GM21576 (cell line): Measurements from ENCODE around the gene CPEB3.
A peak's percentile ranks its signal among the peaks of the same experiment; 100 is the strongest.
"Not testable (repeated sequence)": the region's sequence is repeated elsewhere in the genome, so short reads cannot be mapped to it uniquely, and the experiment has no call there.

Experiments used
- ATAC-seq: cut with Tn5 transposase; IDR thresholded peaks from one replicate; pipeline ENCODE4 v1.9.1; 2021; ENCODE audit warnings: mild to moderate bottlenecking, moderate library complexity; ENCODE audit not compliant: unreplicated experiment

The CPEB3 gene

DNA sequence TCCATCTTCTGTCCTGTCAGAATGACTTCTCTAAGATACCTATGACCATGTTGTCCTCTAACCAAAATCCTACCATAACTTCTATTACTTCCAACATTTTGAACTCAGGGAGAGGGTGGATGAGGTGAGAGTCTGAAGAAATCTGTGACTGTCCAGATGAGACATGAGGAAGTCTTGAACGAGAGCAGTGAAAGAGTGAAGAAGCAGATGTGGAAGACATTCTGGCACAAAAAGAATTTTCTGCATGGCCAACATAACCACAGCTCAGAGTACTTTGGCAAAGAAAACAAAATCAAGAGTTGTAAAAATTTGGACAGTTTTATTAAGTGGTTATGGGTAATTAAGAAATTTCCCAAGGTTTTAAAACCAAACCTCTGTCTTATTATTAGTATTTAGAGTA lies 141.6 kb downstream of the CPEB3 start:
- no peak for ATAC-seq

DNA sequence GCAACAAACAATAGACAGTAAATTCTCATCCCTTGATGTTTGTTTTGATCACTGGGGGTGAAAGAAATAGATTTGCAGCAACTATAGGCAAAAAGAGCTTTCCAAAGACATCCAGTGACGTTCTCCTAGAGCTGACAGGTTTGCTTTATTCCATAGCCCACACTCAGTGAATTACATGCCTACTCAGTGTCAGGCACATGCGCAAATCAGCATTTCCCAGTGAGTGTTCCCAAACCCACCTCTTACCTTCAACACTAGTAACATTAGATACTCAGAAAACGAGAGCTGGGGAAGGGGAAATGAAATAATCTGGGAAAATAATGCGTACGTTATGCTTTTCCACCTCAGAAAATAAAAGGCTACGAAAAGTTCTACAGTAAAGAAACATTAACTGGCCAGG lies 144.1 kb downstream of the CPEB3 start:
- no peak for ATAC-seq

DNA sequence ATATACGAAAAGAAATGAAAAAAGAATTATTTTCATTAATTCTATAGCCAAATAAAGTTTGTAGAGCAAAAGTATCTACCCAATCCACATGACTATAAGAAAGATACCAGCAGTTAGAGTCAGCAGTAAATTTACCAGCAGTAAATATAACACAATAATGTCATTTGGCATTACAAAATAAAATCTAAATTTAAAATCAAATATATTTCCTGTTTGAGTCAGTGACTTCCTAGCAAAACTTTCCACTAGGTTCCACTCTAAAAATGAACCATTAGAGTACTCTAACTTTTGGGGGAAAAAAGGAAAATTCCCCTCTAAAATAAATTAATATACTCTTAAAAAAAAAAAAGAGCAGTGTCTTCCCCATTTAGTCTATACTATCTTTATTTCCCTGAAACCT lies 144.8 kb downstream of the CPEB3 start:
- ATAC-seq: no peak

DNA sequence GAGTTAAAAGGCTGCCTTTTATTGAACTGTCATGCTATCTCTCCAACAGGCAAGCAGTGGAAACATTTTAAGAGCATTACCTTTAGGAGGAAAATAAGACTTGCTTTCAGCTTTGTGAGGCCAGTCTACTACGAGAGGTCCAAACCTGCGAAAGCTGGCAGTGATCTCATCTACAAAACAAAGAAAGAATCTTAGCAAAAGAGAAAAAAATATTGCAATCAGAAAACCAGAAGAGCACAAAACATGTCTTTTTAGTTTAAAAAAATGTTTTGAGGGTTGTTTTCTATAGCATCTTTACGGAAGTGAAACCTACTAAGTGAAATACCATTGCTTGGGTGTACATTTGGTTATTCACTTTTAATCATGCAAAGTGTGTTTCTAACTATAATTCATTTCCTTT lies 147.9 kb downstream of the CPEB3 start:
- ATAC-seq: peak; percentile 73

GRCh38 chr10:92142512-92142911 lies 148.4 kb downstream of the CPEB3 start:
- no peak for ATAC-seq

GRCh38 chr10:92141147-92141546 lies 149.7 kb downstream of the CPEB3 start:
- ATAC-seq: not testable (repeated sequence)

- not testable (repeated sequence) for ATAC-seq
These were observed 156.8 kb downstream of the CPEB3 start for GRCh38 chr10:92134049-92134448.

GRCh38 chr10:92131275-92131820 lies 159.5 kb downstream of the CPEB3 start:
- no peak for ATAC-seq

- ATAC-seq: no peak
These were observed 160.1 kb downstream of the CPEB3 start for GRCh38 chr10:92130622-92131274.

GRCh38 chr10:92126100-92126650 lies 164.7 kb downstream of the CPEB3 start:
- ATAC-seq: no peak

GRCh38 chr10:92125144-92125543 lies 165.7 kb downstream of the CPEB3 start:
- ATAC-seq: no peak

DNA sequence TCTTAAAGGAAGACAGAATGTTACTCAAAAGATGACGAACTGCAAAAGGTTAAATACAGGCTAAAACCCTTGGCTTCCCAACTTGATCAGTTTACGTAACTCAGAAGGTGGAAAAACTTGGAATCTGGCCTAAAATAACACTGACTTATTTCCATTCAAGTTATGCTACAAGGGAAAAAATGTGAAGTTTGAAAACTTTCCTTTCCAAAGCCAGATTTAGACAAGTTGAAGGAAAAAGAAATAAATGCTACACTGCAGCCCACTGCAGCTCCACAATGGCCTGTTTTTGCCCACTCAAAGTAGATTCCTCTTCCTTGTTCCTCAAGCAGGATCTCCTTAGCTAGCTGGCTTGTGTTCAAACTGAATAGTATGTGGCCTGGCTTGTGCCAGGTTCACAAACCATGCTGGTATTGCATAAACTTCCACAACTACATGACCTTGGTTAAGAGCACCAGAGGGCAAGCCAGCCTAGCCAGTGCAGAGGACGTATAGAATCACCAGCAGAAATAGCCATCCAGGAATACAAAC lies 166.2 kb downstream of the CPEB3 start:
- no peak for ATAC-seq

- ATAC-seq: no peak
These were observed 166.9 kb downstream of the CPEB3 start for GRCh38 chr10:92124020-92124419.

GRCh38 chr10:92122941-92123450 lies 167.9 kb downstream of the CPEB3 start:
- no peak for ATAC-seq

- ATAC-seq: no peak
These were observed 169.0 kb downstream of the CPEB3 start for GRCh38 chr10:92121686-92122492.

- ATAC-seq: no peak
These were observed 171.5 kb downstream of the CPEB3 start for GRCh38 chr10:92119340-92119739.

GRCh38 chr10:92114917-92115316 lies 176.0 kb downstream of the CPEB3 start:
- not testable (repeated sequence) for ATAC-seq

- no peak for ATAC-seq
These were observed 176.8 kb downstream of the CPEB3 start for GRCh38 chr10:92113911-92114600.

DNA sequence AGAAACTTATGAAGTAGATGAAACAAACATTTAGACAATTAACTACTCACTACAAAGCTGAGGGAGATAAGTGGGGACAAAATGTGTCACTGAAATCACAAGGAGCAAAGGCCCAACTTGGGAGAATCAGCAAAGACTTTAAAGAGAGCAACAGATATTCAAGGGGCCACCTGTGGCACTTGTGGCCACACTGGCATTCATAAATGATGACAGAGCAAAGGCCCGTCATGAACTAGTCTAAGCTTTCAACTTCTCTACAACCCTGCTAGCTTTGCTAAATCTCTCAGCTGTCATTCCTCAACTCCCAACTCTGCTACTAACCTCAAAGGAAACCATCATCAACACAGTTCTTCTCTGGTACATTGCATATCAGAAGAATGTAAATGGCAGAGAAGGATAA lies 178.4 kb downstream of the CPEB3 start:
- ATAC-seq: no peak

GRCh38 chr10:92111336-92111939 lies 179.4 kb downstream of the CPEB3 start:
- no peak for ATAC-seq
